IMR-90 (cell line): ENCODE data around the gene ATOSA. TPM values are rescaled to one million over a fixed set of nuclear protein-coding genes. Genes with fewer than 3 reads are reported as not detected.

Experiments used
- ATAC-seq: fragments of 200-7000 bp; cut with Tn5 transposase; 2 replicates; pipeline ENCODE4 v1.9.1; 2020; ENCODE audit warnings: low read depth, mild to moderate bottlenecking, moderate library complexity
- BruUV-seq: library from RNA; stranded (reverse); fragments of 400-500 nt; replicated peaks from 2 replicates; lab custom pipeline; 2021; lab: Mats Ljungman, UMichigan
- CTCF ChIA-PET: fragments of 300-600 bp; formaldehyde crosslinking; extraction: SDS; loops from one replicate; lab custom pipeline; 2021; ENCODE audit warnings: antibody characterized with exemption; lab: Yijun Ruan, JAX
- POLR2A ChIA-PET: fragments of 300-600 bp; sonication (Branson Sonifier 250); formaldehyde crosslinking; loops from one replicate; lab custom pipeline; 2022; ENCODE audit warnings: antibody characterized with exemption; ENCODE audit not compliant: unreplicated experiment; lab: Charles Lee
- DNase-seq: peaks from one replicate; pipeline ENCODE4 v3.0.0; 2013
- H2AFZ ChIP-seq: replicated peaks from 2 replicates; pipeline ENCODE3; 2013; ENCODE audit warnings: low read length, mild to moderate bottlenecking; ENCODE audit not compliant: poor library complexity
- H2AK5ac ChIP-seq: 2 replicates; pipeline ENCODE4 v1.6.1; 2013; ENCODE audit warnings: low read depth, low read length, inconsistent platforms
- H2AK9ac ChIP-seq: replicated peaks from 2 replicates; pipeline ENCODE3; 2013; ENCODE audit warnings: mild to moderate bottlenecking, low read depth, low read length, moderate library complexity; ENCODE audit not compliant: poor library complexity
- H2BK120ac ChIP-seq: 2 replicates; pipeline ENCODE4 v1.6.1; 2013; ENCODE audit warnings: low read depth, low read length, inconsistent platforms
- H2BK15ac ChIP-seq: 3 replicates; pipeline ENCODE4 v1.6.1; 2013; ENCODE audit warnings: low read depth, low read length, inconsistent platforms
- H2BK20ac ChIP-seq: 2 replicates; pipeline ENCODE4 v1.6.1; 2013; ENCODE audit warnings: low read depth, mild to moderate bottlenecking, inconsistent platforms, low read length, moderate library complexity
- H2BK5ac ChIP-seq: 2 replicates; pipeline ENCODE4 v1.6.1; 2013; ENCODE audit warnings: mild to moderate bottlenecking, low read depth, low read length, inconsistent platforms; ENCODE audit not compliant: poor library complexity, severe bottlenecking
- H3K14ac ChIP-seq: replicated peaks from 2 replicates; pipeline ENCODE4 v1.6.1; 2013; ENCODE audit warnings: low read depth, low read length, inconsistent platforms
- H3K18ac ChIP-seq: 2 replicates; pipeline ENCODE4 v1.6.1; 2013; ENCODE audit warnings: low read depth, low read length, control low read depth
- H3K23ac ChIP-seq: 2 replicates; pipeline ENCODE4 v1.6.1; 2013; ENCODE audit warnings: low read depth, low read length, inconsistent platforms
- H3K27ac ChIP-seq: 2 replicates; pipeline ENCODE4 v1.5.1; 2013; ENCODE audit warnings: mild to moderate bottlenecking, control low read depth, low read length; ENCODE audit not compliant: insufficient read depth
- H3K27me3 ChIP-seq: 2 replicates; pipeline ENCODE4 v1.6.1; 2013; ENCODE audit warnings: low read length; ENCODE audit not compliant: control insufficient read depth, insufficient read depth
- H3K36me3 ChIP-seq: 2 replicates; pipeline ENCODE4 v1.6.1; 2013; ENCODE audit warnings: low read length, mixed read lengths; ENCODE audit not compliant: control insufficient read depth, insufficient read depth
- H3K4ac ChIP-seq: 2 replicates; pipeline ENCODE4 v1.6.1; 2013; ENCODE audit warnings: low read depth, low read length, inconsistent platforms
- H3K4me1 ChIP-seq: 2 replicates; pipeline ENCODE4 v1.6.1; 2013; ENCODE audit warnings: low read length, mixed read lengths; ENCODE audit not compliant: control insufficient read depth, insufficient read depth
- H3K4me2 ChIP-seq: 2 replicates; pipeline ENCODE4 v1.6.1; 2013; ENCODE audit warnings: low read depth, mild to moderate bottlenecking, control low read depth, low read length, moderate library complexity
- H3K4me3 ChIP-seq: 2 replicates; pipeline ENCODE4 v1.5.1; 2013; ENCODE audit warnings: low read depth, mild to moderate bottlenecking, control low read depth, low read length, moderate library complexity; ENCODE audit not compliant: insufficient read depth
- H3K56ac ChIP-seq: 2 replicates; pipeline ENCODE4 v1.6.1; 2013; ENCODE audit warnings: low read length, inconsistent platforms; ENCODE audit not compliant: insufficient read depth; ENCODE audit errors: extremely low read depth
- H3K79me1 ChIP-seq, 2 experiments: 2 replicates each; pipeline ENCODE4 v1.6.1; 2013; ENCODE audit warnings: low read length in 2 of 2, inconsistent platforms in 1 of 2, low read depth in 1 of 2
- H3K9ac ChIP-seq: 2 replicates; pipeline ENCODE4 v1.6.1; 2013; ENCODE audit warnings: low read depth, low read length, control low read depth
- H3K9me1 ChIP-seq: 2 replicates; pipeline ENCODE4 v1.6.1; 2013; ENCODE audit warnings: low read length, inconsistent platforms; ENCODE audit not compliant: insufficient read depth
- H3K9me3 ChIP-seq: 2 replicates; pipeline ENCODE4 v1.6.1; 2013; ENCODE audit warnings: low read length; ENCODE audit not compliant: control insufficient read depth, insufficient read depth
- H4K20me1 ChIP-seq: 2 replicates; pipeline ENCODE4 v1.6.1; 2013; ENCODE audit warnings: low read length, inconsistent platforms; ENCODE audit not compliant: insufficient read depth
- H4K5ac ChIP-seq: 2 replicates; pipeline ENCODE4 v1.6.1; 2013; ENCODE audit warnings: mild to moderate bottlenecking, low read depth, low read length, control low read depth
- H4K8ac ChIP-seq, 2 experiments: 2 replicates each; pipeline ENCODE4 v1.6.1; 2013; ENCODE audit warnings: low read depth in 2 of 2, low read length in 2 of 2, control low read depth in 1 of 2, inconsistent platforms in 1 of 2
- H4K91ac ChIP-seq: 2 replicates; pipeline ENCODE4 v1.6.1; 2013; ENCODE audit warnings: low read depth, low read length, inconsistent platforms; ENCODE audit not compliant: insufficient read depth
- BHLHE40 ChIP-seq: fragments of 150-350 bp; IDR thresholded peaks from 2 replicates; pipeline ENCODE4 v1.6.1; 2016; ENCODE audit warnings: mild to moderate bottlenecking, low read depth, low read length
- CEBPB ChIP-seq: IDR thresholded peaks from 2 replicates; pipeline ENCODE4 v1.6.1; 2012; ENCODE audit warnings: low read depth, low read length, improper control_type of control experiment
- MAZ ChIP-seq: IDR thresholded peaks from 2 replicates; pipeline ENCODE4 v1.6.1; 2012; ENCODE audit warnings: low read depth, mild to moderate bottlenecking, low read length, improper control_type of control experiment, moderate library complexity, borderline replicate concordance
- RCOR1 ChIP-seq: IDR thresholded peaks from 2 replicates; pipeline ENCODE4 v1.6.1; 2012; ENCODE audit warnings: mild to moderate bottlenecking, low read length, improper control_type of control experiment; ENCODE audit not compliant: insufficient replicate concordance
- SMC3 ChIP-seq: fragments of 150-350 bp; IDR thresholded peaks from 2 replicates; pipeline ENCODE4 v1.6.1; 2016; ENCODE audit warnings: low read depth, mild to moderate bottlenecking, antibody characterized with exemption, low read length, moderate library complexity
- WGBS, 2 experiments: methylation state at CpG; one replicate each; pipeline versions ENCODE4 v1.1.5 to v1.1.7; 2013; ENCODE audit warnings: missing lambda C conversion rate in 2 of 2; ENCODE audit not compliant: insufficient read length in 1 of 2; ENCODE audit errors: extremely low coverage in 2 of 2; 5-methylcytosine and 5-hydroxymethylcytosine counted together
- dilution Hi-C: fragments of 300-500 bp; cut with HindIII; formaldehyde crosslinking; loops from one replicate; pipeline ENCODE4 v1.14.3; 2018; ENCODE audit warnings: low sequenced_read_pairs; ENCODE audit not compliant: unreplicated experiment
- in situ Hi-C: fragments of 300-500 bp; cut with MboI; formaldehyde crosslinking; loops from 3 replicates; pipeline ENCODE4 v1.14.3; 2019; ENCODE audit warnings: low sequenced_read_pairs, inconsistent platforms, mixed read lengths
- intact Hi-C: fragments of 100-400 bp; cut with micrococcal nuclease; formaldehyde crosslinking; loops from 2 replicates; pipeline ENCODE4 v1.10.0; 2022
- polyA plus RNA-seq, 3 experiments: library from polyadenylated mRNA; depleted of rRNA; stranded (reverse); fragments of >200 nt; gene quantifications; 2 replicates each; pipeline ENCODE4 v1.2.3, GENCODE V29; 2012; ENCODE audit warnings: low replicate concordance in 1 of 3
- total RNA-seq: library from RNA; depleted of rRNA; stranded (reverse); fragments of >200 nt; gene quantifications from 2 replicates; pipeline ENCODE4 v1.2.3, GENCODE V29; 2012
- TF ChIP-seq, protein P1 (sequence below): conservative IDR thresholded peaks from 2 replicates; pipeline ENCODE4 v1.5.1; 2012; ENCODE audit warnings: mild to moderate bottlenecking, low read depth, low read length, improper control_type of control experiment
- TF ChIP-seq, protein P2 (sequence below): fragments of 150-350 bp; IDR thresholded peaks from 2 replicates; pipeline ENCODE4 v1.6.1; 2017; ENCODE audit warnings: mild to moderate bottlenecking, antibody characterized with exemption, low read length, low read depth

Gene ATOSA
- total and polyA plus RNA-seq, 2 of the 4 experiments (the other 2 are of a cell fraction) = 13.2 to 17.2 TPM

DNA sequence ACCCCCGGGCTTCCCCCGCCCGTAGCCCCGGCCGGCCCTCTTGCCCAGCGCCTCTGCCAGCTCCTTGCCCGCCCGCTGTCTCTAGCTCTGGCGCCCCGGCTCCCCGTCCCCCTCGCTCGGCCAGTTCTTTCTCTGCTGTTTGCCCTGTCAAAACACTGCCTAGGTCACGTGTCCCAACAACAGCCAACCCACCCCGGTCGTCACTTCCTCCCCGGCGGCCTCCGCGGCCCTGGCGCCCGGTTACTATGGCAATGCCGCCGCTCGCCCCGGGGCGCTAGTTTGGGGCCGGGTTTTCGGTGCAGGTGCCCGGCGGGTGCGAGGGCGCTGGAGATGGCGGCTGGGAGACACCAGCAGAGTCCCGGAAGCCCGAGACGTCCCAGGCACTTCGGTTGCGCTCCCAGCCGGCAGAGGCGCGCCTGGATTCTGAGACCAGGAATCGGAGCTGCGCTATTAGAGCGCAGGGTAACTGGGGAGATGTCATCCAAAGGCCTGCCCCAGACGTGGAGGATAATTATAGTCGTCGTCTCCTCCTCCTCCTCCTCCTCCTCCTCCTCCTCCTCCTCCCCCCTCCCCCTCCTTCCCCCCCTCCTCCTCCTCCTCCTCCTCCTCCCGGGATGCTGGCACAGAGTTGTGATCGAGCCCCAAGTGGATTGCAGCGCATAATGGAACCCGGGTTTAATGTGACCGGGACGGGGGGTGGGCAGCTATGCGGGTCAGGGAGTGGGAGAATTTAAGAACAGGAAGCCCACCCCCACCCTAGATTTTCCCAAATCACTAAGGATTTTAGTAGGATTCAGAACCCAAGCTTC is at the start of gene ATOSA (continued):
- TF ChIP-seq, protein P1, sequence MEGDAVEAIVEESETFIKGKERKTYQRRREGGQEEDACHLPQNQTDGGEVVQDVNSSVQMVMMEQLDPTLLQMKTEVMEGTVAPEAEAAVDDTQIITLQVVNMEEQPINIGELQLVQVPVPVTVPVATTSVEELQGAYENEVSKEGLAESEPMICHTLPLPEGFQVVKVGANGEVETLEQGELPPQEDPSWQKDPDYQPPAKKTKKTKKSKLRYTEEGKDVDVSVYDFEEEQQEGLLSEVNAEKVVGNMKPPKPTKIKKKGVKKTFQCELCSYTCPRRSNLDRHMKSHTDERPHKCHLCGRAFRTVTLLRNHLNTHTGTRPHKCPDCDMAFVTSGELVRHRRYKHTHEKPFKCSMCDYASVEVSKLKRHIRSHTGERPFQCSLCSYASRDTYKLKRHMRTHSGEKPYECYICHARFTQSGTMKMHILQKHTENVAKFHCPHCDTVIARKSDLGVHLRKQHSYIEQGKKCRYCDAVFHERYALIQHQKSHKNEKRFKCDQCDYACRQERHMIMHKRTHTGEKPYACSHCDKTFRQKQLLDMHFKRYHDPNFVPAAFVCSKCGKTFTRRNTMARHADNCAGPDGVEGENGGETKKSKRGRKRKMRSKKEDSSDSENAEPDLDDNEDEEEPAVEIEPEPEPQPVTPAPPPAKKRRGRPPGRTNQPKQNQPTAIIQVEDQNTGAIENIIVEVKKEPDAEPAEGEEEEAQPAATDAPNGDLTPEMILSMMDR = 0 out of 2 replicates have a peak, but pooled peaks have one; percentile 7
- TF ChIP-seq SMC3 = no peak
- TF ChIP-seq RCOR1 = no peak

GRCh38 chr15:52728899-52729298 is 49.7 kb upstream of the ATOSA start:
- Histone ChIP-seq H3K9ac (no peak overlapping the region), H3K56ac (no peak overlapping the region), H4K8ac (no peak overlapping the region), H3K4me1 (no peaks in the 10 kb centered on the region), H3K18ac (no peak overlapping the region), H2BK20ac (no peak overlapping the region), H4K5ac (no peak overlapping the region), H3K4me2 (no peak overlapping the region), H3K36me3 (no peaks in the 10 kb centered on the region), H4K20me1 (no peaks in the 10 kb centered on the region), H3K9me3 (no peaks in the 10 kb centered on the region), H2BK5ac (no peak overlapping the region), H3K27ac (no peak overlapping the region), H3K9me1 (no peaks in the 10 kb centered on the region), H3K4me3 (no peak overlapping the region), H3K23ac (no peak overlapping the region), H2BK15ac (no peak overlapping the region), H2AFZ (no peak overlapping the region), H2AK9ac (no peak overlapping the region), H3K27me3 (peaks cover 2% of the 10 kb centered on the region; the same call in 1 of the 2 replicates), H3K79me1 (no peaks in the 10 kb centered on the region), H3K4ac (no peak overlapping the region), H2AK5ac (no peak overlapping the region), H4K91ac (no peak overlapping the region), H2BK120ac (no peak overlapping the region), H3K14ac (no peak overlapping the region)
- peak; percentile 42 for DNase-seq
- dilution Hi-C loops = no loop called here
- ChIA-PET CTCF (no interaction called here), POLR2A (no interaction called here)
- in situ Hi-C loops = loop anchor here (5.0 kb wide), 1 partner anchor 462 kb away; no protein-coding TSS in a partner anchor
- intact Hi-C loops = no loop called here
- no CpG with 5 or more reads among the region's 2 CpGs for WGBS, 2 experiments
- no TSS peak for BruUV-seq
- TF ChIP-seq SMC3 (no peak), RCOR1 (no peak), MAZ (no peak), CEBPB (no peak), BHLHE40 (no peak)
- TF ChIP-seq, protein P2, sequence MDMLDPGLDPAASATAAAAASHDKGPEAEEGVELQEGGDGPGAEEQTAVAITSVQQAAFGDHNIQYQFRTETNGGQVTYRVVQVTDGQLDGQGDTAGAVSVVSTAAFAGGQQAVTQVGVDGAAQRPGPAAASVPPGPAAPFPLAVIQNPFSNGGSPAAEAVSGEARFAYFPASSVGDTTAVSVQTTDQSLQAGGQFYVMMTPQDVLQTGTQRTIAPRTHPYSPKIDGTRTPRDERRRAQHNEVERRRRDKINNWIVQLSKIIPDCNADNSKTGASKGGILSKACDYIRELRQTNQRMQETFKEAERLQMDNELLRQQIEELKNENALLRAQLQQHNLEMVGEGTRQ = no peak
- no peak for ATAC-seq
